ENCODE data around the gene CHID1. TPM values are rescaled to one million over a fixed set of nuclear protein-coding genes. Genes with fewer than 3 reads are reported as not detected.
A peak's percentile ranks its signal among the peaks of the same experiment; 100 is the strongest.

CHID1 gene
- total and polyA plus RNA-seq, 9 of the 15 experiments (the other 6 are each of a cell fraction or from before 2014, with no cell fraction given): 15.1 to 108 (median 39.8) TPM

GRCh38 chr11:853682-854448 lies 56.7 kb downstream of the CHID1 start:
- H3K4me2 ChIP-seq (ENCODE audit: insufficient read depth, low read length): no peak overlapping the region

More at GRCh38 chr11:853682-854448, 56.7 kb downstream of the CHID1 start:
- peak overlapping the region in 1 of 2 experiments; percentile 36; a peak in 1 of 4 replicates for H3K9ac ChIP-seq (ENCODE audit: insufficient read depth in 1 of 2, low read depth in 2 of 2, low read length in 2 of 2)
- 76% methylated on average over 5 of the region's 27 CpGs for WGBS (ENCODE audit: insufficient coverage, low coverage, missing lambda C conversion rate)
- H3K9me1 ChIP-seq (ENCODE audit: control insufficient read depth, insufficient read depth, low read length): no peaks in the 10 kb centered on the region
- no peak overlapping the region for H2AFZ ChIP-seq (ENCODE audit: low read depth, low read length)
- H4K20me1 ChIP-seq (replicated peaks; ENCODE audit: control insufficient read depth, insufficient read depth, low read length): peaks cover 8% of the 10 kb centered on the region
- DNase-seq (ENCODE audit: extremely low read depth in 1 of 4, low spot score in 3 of 4) (no peak), FAIRE-seq (no peak), ATAC-seq (no peak)
- H3K4me1 ChIP-seq (replicated peaks in 1 of 2; ENCODE audit: control insufficient read depth in 2 of 2, insufficient read depth in 2 of 2, low read length in 2 of 2): peaks cover 0 to 84% of the 10 kb centered on the region in 2 experiments; a peak in 2 of 5 replicates
- no peak for TF ChIP-seq CGGBP1 (CRISPR knock-in tag; IDR thresholded peaks at IDR 0.05)
- no peak for TF ChIP-seq NRF1 (conservative IDR thresholded peaks at IDR 0.05 in 1 of 2, IDR thresholded peaks at IDR 0.05 in 1 of 2)
- no peak for TF ChIP-seq HLTF (IDR thresholded peaks at IDR 0.05)
- TF ChIP-seq RFX1 (IDR thresholded peaks at IDR 0.05): no peak
- TF ChIP-seq ZNF695 (CRISPR knock-in tag; IDR thresholded peaks at IDR 0.05): no peak
- TF ChIP-seq ELF1 (tag; IDR thresholded peaks at IDR 0.05): no peak
- TF ChIP-seq ATF4 (CRISPR knock-in tag; IDR thresholded peaks at IDR 0.05): no peak
- TF ChIP-seq HMGXB4 (CRISPR knock-in tag; IDR thresholded peaks at IDR 0.05): no peak
- no peak for TF ChIP-seq ZFX (CRISPR knock-in tag; IDR thresholded peaks at IDR 0.05)
- no peak for TF ChIP-seq HMG20B (CRISPR knock-in tag; IDR thresholded peaks at IDR 0.05)
- intact Hi-C loops (cut with micrococcal nuclease): no loop called here
- CTCF ChIA-PET (ENCODE audit: low intra/inter-chr PET ratio): interaction anchor here (0.6 kb wide), 1 partner anchor 197 kb away, joined by 3 read pairs; no protein-coding TSS in a partner anchor
- H3K4me3 ChIP-seq: no peak overlapping the region
- in situ Hi-C loops (cut with MboI): no loop called here
- no peaks in the 10 kb centered on the region for H3K9me3 ChIP-seq (replicated peaks; ENCODE audit: control insufficient read depth, insufficient read depth, low read depth, low read length)
- BruUV-seq (replicated peaks): no TSS peak
- no peak overlapping the region for H3K27ac ChIP-seq (ENCODE audit: extremely low read depth, low read depth, low read length)
- POLR2A ChIA-PET: interaction anchor here (0.7 kb wide), 2 partner anchors 249 to 278 kb away, joined by 3 read pairs; no protein-coding TSS in a partner anchor
- H3K79me2 ChIP-seq (ENCODE audit: control insufficient read depth, insufficient read depth, low read length): no peaks in the 10 kb centered on the region
- H3K36me3 ChIP-seq (ENCODE audit: control insufficient read depth, insufficient read depth, low read length): no peaks in the 10 kb centered on the region
- H3K27me3 ChIP-seq (ENCODE audit: control insufficient read depth in 2 of 2, insufficient read depth in 2 of 2, low read length in 2 of 2): no peaks in the 10 kb centered on the region
